ENCODE measurements around the gene PHACTR1.

The PHACTR1 gene

DNA sequence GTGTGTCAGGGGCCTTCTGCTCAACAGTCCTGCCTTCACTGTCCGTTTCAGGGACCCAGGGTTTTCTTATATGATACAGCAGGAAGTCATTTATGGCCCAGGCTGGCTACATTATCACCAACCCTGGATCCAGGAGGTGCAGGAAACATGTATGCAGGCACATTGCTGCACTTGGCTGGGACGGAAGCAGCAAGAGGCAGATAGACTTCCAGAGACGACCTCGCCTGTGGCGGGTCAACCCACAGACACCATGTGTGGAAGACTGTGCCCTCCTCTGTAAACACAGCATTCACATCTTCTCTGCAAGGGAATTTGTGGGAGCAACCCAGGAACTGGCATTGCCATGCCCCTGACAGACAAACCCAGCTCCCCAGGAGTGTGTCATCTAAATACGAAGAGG lies 568.1 kb downstream of the PHACTR1 start:
- Histone ChIP-seq H3K27me3 (ENCODE audit: insufficient read depth, poor library complexity, severe bottlenecking) (no peaks in the 10 kb centered on the region), H3K4me3 (replicated peaks; ENCODE audit: insufficient read depth, low read length) (no peak overlapping the region), H3K27ac (replicated peaks) (peak overlapping the region; percentile 59; the same call in 1 of the 2 replicates)
- TF ChIP-seq POLR2AphosphoS5 (IDR thresholded peaks at IDR 0.05; ENCODE audit: low read depth) = no peak
- TF ChIP-seq, protein P1, sequence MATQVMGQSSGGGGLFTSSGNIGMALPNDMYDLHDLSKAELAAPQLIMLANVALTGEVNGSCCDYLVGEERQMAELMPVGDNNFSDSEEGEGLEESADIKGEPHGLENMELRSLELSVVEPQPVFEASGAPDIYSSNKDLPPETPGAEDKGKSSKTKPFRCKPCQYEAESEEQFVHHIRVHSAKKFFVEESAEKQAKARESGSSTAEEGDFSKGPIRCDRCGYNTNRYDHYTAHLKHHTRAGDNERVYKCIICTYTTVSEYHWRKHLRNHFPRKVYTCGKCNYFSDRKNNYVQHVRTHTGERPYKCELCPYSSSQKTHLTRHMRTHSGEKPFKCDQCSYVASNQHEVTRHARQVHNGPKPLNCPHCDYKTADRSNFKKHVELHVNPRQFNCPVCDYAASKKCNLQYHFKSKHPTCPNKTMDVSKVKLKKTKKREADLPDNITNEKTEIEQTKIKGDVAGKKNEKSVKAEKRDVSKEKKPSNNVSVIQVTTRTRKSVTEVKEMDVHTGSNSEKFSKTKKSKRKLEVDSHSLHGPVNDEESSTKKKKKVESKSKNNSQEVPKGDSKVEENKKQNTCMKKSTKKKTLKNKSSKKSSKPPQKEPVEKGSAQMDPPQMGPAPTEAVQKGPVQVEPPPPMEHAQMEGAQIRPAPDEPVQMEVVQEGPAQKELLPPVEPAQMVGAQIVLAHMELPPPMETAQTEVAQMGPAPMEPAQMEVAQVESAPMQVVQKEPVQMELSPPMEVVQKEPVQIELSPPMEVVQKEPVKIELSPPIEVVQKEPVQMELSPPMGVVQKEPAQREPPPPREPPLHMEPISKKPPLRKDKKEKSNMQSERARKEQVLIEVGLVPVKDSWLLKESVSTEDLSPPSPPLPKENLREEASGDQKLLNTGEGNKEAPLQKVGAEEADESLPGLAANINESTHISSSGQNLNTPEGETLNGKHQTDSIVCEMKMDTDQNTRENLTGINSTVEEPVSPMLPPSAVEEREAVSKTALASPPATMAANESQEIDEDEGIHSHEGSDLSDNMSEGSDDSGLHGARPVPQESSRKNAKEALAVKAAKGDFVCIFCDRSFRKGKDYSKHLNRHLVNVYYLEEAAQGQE (IDR thresholded peaks at IDR 0.05; ENCODE audit: insufficient replicate concordance, low read depth) = no peak
- TF ChIP-seq GABPA (IDR thresholded peaks at IDR 0.05; ENCODE audit: low read depth) = no peak
- TF ChIP-seq, protein P2, sequence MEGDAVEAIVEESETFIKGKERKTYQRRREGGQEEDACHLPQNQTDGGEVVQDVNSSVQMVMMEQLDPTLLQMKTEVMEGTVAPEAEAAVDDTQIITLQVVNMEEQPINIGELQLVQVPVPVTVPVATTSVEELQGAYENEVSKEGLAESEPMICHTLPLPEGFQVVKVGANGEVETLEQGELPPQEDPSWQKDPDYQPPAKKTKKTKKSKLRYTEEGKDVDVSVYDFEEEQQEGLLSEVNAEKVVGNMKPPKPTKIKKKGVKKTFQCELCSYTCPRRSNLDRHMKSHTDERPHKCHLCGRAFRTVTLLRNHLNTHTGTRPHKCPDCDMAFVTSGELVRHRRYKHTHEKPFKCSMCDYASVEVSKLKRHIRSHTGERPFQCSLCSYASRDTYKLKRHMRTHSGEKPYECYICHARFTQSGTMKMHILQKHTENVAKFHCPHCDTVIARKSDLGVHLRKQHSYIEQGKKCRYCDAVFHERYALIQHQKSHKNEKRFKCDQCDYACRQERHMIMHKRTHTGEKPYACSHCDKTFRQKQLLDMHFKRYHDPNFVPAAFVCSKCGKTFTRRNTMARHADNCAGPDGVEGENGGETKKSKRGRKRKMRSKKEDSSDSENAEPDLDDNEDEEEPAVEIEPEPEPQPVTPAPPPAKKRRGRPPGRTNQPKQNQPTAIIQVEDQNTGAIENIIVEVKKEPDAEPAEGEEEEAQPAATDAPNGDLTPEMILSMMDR (IDR thresholded peaks at IDR 0.05; ENCODE audit: insufficient read depth, low read length) = no peak
- TF ChIP-seq SPI1 (IDR thresholded peaks at IDR 0.05; ENCODE audit: borderline replicate concordance, low read depth) = no peak
- peak in 1 of 2 experiments; percentile 12 for DNase-seq (ENCODE audit: low read depth in 1 of 2, low spot score in 1 of 2)

DNA sequence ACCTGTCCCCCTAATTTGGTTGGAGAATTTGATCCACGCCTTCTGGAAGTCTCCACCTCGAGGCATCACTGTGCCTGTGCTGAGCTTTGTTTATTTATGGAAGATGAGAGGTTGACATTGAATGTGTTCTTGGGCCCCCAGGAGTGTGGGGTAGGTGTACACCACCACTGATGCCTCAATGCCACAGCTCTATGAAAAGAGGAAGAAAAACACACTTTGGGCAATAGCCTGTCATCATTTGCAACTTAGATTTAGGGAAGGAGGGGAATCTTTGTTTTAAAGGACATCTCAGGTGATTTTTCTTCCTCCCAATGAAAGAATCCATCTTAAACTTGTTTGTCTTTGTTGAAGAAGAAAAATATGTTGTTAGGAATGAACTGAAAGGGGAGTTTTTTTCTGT lies 569.1 kb downstream of the PHACTR1 start:
- TF ChIP-seq POLR2AphosphoS5 (IDR thresholded peaks at IDR 0.05; ENCODE audit: low read depth) = no peak
- no peak for TF ChIP-seq GABPA (IDR thresholded peaks at IDR 0.05; ENCODE audit: low read depth)
- TF ChIP-seq, protein P1 (IDR thresholded peaks at IDR 0.05; ENCODE audit: insufficient replicate concordance, low read depth) = no peak
- TF ChIP-seq, protein P2 (IDR thresholded peaks at IDR 0.05; ENCODE audit: insufficient read depth, low read length) = no peak
- TF ChIP-seq SPI1 (IDR thresholded peaks at IDR 0.05; ENCODE audit: borderline replicate concordance, low read depth) = peak; percentile 14; the same call in 1 of the 2 replicates
- H3K27me3 ChIP-seq (ENCODE audit: insufficient read depth, poor library complexity, severe bottlenecking) = no peaks in the 10 kb centered on the region
- peak overlapping the region; percentile 59 for H3K27ac ChIP-seq (replicated peaks)
- no peak overlapping the region for H3K4me3 ChIP-seq (replicated peaks; ENCODE audit: insufficient read depth, low read length)
- DNase-seq (ENCODE audit: low read depth in 1 of 2, low spot score in 1 of 2) = peak in 1 of 2 experiments; percentile 58

DNA sequence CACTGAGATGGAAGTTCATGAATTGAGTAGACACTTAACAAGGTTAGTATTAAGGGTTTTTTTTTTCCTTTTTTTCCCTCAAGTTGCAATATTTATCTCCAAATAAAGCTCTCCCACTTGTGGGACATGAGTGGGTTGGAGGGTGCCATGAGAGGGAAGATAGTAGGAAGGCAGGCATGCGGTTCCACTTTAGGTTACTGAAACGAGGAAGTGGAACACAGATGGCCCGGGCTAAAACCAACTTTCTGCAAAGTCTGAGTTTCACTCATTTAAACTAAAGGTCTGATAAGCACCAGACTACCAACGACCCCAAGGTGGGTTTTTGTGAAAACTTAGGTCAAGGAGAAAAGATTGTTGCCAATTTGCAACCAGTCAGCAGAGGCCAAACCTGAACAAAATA lies 569.6 kb downstream of the PHACTR1 start:
- DNase-seq (ENCODE audit: low read depth in 1 of 2, low spot score in 1 of 2) = peak in 1 of 2 experiments; percentile 60
- H3K4me3 ChIP-seq (replicated peaks; ENCODE audit: insufficient read depth, low read length) = no peak overlapping the region
- TF ChIP-seq, protein P1 (IDR thresholded peaks at IDR 0.05; ENCODE audit: insufficient replicate concordance, low read depth) = no peak
- TF ChIP-seq GABPA (IDR thresholded peaks at IDR 0.05; ENCODE audit: low read depth) (no peak), SPI1 (IDR thresholded peaks at IDR 0.05; ENCODE audit: borderline replicate concordance, low read depth) (peak; percentile 93), POLR2AphosphoS5 (IDR thresholded peaks at IDR 0.05; ENCODE audit: low read depth) (no peak)
- no peaks in the 10 kb centered on the region for H3K27me3 ChIP-seq (ENCODE audit: insufficient read depth, poor library complexity, severe bottlenecking)
- H3K27ac ChIP-seq (replicated peaks) = peak overlapping the region; percentile 59
